MCF 10A (cell line): ENCODE results near the gene COL6A2. TPM values are rescaled to one million over a fixed set of nuclear protein-coding genes. Genes with fewer than 3 reads are reported as not detected.
"Not testable (repeated sequence)": the region's sequence is repeated elsewhere in the genome, so short reads cannot be mapped to it uniquely, and the experiment has no call there.

ENCODE experiments used
- BruUV-seq: library from RNA; stranded (reverse); fragments of 400-500 nt; replicated peaks from 2 replicates; lab custom pipeline; 2021; lab: Mats Ljungman, UMichigan
- CTCF ChIA-PET: fragments of 300-600 bp; sonication (Branson Sonifier 250); formaldehyde crosslinking; extraction: SDS; loops from one replicate; lab custom pipeline; 2021; ENCODE audit warnings: antibody characterized with exemption, inconsistent platforms; lab: Yijun Ruan, JAX
- POLR2A ChIA-PET: fragments of 300-600, 350-650 bp; sonication (Branson Sonifier 250); formaldehyde crosslinking; extraction: SDS; loops from one replicate; lab custom pipeline; 2020; ENCODE audit warnings: antibody characterized with exemption, inconsistent platforms; lab: Yijun Ruan, JAX
- DNase-seq: peaks from one replicate; pipeline ENCODE4 v3.0.0-alpha.2; 2018; ENCODE audit not compliant: unreplicated experiment
- H3K27ac Mint-ChIP-seq: one replicate; pipeline ENCODE4 v1.8.0; 2022; ENCODE audit warnings: mild to moderate bottlenecking, low read depth, mixed read lengths; ENCODE audit not compliant: unreplicated experiment
- H3K27me3 Mint-ChIP-seq: one replicate; pipeline ENCODE4 v1.8.0; 2022; ENCODE audit warnings: mixed read lengths; ENCODE audit not compliant: insufficient read depth, unreplicated experiment
- H3K36me3 Mint-ChIP-seq: one replicate; pipeline ENCODE4 v1.8.0; 2022; ENCODE audit warnings: mild to moderate bottlenecking, moderate library complexity, mixed read lengths; ENCODE audit not compliant: insufficient read depth, unreplicated experiment
- H3K4me1 Mint-ChIP-seq: one replicate; pipeline ENCODE4 v1.8.0; 2022; ENCODE audit warnings: mixed read lengths; ENCODE audit not compliant: insufficient read depth, unreplicated experiment
- H3K4me3 Mint-ChIP-seq: one replicate; pipeline ENCODE4 v1.8.0; 2022; ENCODE audit warnings: mild to moderate bottlenecking, moderate library complexity, mixed read lengths; ENCODE audit not compliant: unreplicated experiment
- H3K9me3 Mint-ChIP-seq: one replicate; pipeline ENCODE4 v1.8.0; 2022; ENCODE audit warnings: mixed read lengths; ENCODE audit not compliant: unreplicated experiment
- intact Hi-C: fragments of 100-400 bp; cut with micrococcal nuclease; formaldehyde crosslinking; loops from 2 replicates; pipeline ENCODE4 v1.14.1; 2022
- total RNA-seq: library from RNA; stranded (reverse); gene quantifications from 2 replicates; pipeline ENCODE4 v1.2.3, GENCODE V29; 2022
- TF ChIP-seq, protein P1 (sequence below): fragments of 200-600 bp; IDR thresholded peaks from one replicate; pipeline ENCODE4 v1.8.0; 2022; ENCODE audit warnings: antibody characterized with exemption, mild to moderate bottlenecking; ENCODE audit not compliant: unreplicated experiment

The COL6A2 gene
- total RNA-seq, 1 experiment from 2014 or later = 0.61 TPM

GRCh38 chr21:46172863-46173528 lies 75.1 kb downstream of the COL6A2 start:
- no peak overlapping the region for H3K27ac Mint-ChIP-seq
- TF ChIP-seq, protein P1, sequence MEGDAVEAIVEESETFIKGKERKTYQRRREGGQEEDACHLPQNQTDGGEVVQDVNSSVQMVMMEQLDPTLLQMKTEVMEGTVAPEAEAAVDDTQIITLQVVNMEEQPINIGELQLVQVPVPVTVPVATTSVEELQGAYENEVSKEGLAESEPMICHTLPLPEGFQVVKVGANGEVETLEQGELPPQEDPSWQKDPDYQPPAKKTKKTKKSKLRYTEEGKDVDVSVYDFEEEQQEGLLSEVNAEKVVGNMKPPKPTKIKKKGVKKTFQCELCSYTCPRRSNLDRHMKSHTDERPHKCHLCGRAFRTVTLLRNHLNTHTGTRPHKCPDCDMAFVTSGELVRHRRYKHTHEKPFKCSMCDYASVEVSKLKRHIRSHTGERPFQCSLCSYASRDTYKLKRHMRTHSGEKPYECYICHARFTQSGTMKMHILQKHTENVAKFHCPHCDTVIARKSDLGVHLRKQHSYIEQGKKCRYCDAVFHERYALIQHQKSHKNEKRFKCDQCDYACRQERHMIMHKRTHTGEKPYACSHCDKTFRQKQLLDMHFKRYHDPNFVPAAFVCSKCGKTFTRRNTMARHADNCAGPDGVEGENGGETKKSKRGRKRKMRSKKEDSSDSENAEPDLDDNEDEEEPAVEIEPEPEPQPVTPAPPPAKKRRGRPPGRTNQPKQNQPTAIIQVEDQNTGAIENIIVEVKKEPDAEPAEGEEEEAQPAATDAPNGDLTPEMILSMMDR = no peak
- ChIA-PET POLR2A (interaction anchor here (0.7 kb wide), 1 partner anchor 29 kb away, joined by 3 read pairs; no protein-coding TSS in a partner anchor), CTCF (interaction anchor here (0.6 to 1.0 kb wide), 2 partner anchors 123 to 201 kb away, joined by 3 read pairs; no protein-coding TSS in a partner anchor)
- H3K4me3 Mint-ChIP-seq = no peak overlapping the region
- no peaks in the 10 kb centered on the region for H3K36me3 Mint-ChIP-seq
- H3K9me3 Mint-ChIP-seq = peaks cover 18% of the 10 kb centered on the region
- H3K4me1 Mint-ChIP-seq = no peaks in the 10 kb centered on the region
- no TSS peak for BruUV-seq
- intact Hi-C loops = no loop called here
- peaks cover 21% of the 10 kb centered on the region for H3K27me3 Mint-ChIP-seq
- DNase-seq = no peak

GRCh38 chr21:46173573-46173972 lies 75.7 kb downstream of the COL6A2 start:
- DNase-seq = no peak
- BruUV-seq = no TSS peak
- POLR2A ChIA-PET = interaction anchor here (0.7 kb wide), 1 partner anchor 30 kb away, joined by 3 read pairs; no protein-coding TSS in a partner anchor
- Mint-ChIP-seq H3K27ac (no peak overlapping the region), H3K9me3 (peaks cover 19% of the 10 kb centered on the region), H3K4me1 (no peaks in the 10 kb centered on the region), H3K27me3 (peaks cover 21% of the 10 kb centered on the region), H3K36me3 (no peaks in the 10 kb centered on the region), H3K4me3 (no peak overlapping the region)
- intact Hi-C loops = no loop called here
- CTCF ChIA-PET = no interaction called here
- TF ChIP-seq, protein P1 = no peak

DNA sequence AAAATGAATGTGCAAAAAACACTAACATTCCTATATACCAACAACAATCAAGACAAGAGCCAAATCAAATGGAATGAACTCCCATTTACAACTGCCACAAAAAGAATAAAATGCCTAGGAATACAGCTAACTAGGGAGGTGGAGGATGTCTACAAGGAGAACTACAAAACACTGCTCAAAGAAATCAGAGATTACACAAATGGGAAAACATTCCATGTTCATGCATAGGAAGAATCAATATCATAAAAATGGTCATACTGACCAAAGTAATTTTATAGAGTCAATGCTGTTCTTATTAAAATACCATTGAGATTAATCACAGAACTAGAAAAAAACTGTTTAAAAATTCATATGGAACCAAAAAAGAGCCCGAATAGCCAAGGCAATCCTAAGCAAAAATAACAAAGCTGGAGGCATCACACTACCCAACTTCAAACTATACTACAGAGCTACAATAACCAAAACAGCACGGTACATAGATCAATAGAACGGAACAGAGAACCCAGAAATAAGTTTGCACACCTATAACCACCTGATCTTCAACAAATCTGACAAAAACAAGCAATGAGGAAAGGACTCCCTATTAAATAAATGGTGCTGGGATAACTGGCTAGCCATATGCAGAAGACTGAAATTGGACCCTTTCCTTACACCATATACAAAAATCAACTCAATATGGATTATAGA lies 78.7 kb downstream of the COL6A2 start:
- intact Hi-C loops, H3K4me1 Mint-ChIP-seq, CTCF ChIA-PET, H3K36me3 Mint-ChIP-seq, H3K4me3 Mint-ChIP-seq, BruUV-seq, DNase-seq, H3K27ac Mint-ChIP-seq: not testable (repeated sequence)
- POLR2A ChIA-PET = interaction anchor here (0.6 kb wide), 1 partner anchor 324 kb away, joined by 3 read pairs; no protein-coding TSS in a partner anchor
- H3K27me3 Mint-ChIP-seq = peaks cover 21% of the 10 kb centered on the region
- H3K9me3 Mint-ChIP-seq = peaks cover 19% of the 10 kb centered on the region

- Mint-ChIP-seq H3K9me3 (peaks cover 19% of the 10 kb centered on the region), H3K36me3 (no peaks in the 10 kb centered on the region), H3K27me3 (peaks cover 21% of the 10 kb centered on the region), H3K4me3 (no peak overlapping the region), H3K27ac (no peak overlapping the region), H3K4me1 (no peaks in the 10 kb centered on the region)
- CTCF ChIA-PET = interaction anchor here (0.7 kb wide), 1 partner anchor 220 kb away, joined by 4 read pairs; no protein-coding TSS in a partner anchor
- intact Hi-C loops = no loop called here
- DNase-seq = no peak
- no TSS peak for BruUV-seq
- TF ChIP-seq, protein P1 = no peak
- POLR2A ChIA-PET = no interaction called here
Measured at GRCh38 chr21:46178961-46179360, 81.0 kb downstream of the COL6A2 start.

Other genes starting within 250 kb of the COL6A2 start
- gene COL6A1, start 116.3 kb upstream of the COL6A2 start, total RNA-seq = 3.2 and 3.5 TPM in 2 replicates
- 0.20 TPM in 1 of 2 replicates, not detected in the other for gene FTCD, start 57.5 kb downstream of the COL6A2 start, total RNA-seq
- 10.5 and 11.3 TPM in 2 replicates for gene SPATC1L, start 86.3 kb downstream of the COL6A2 start, total RNA-seq
- gene LSS, start 130.7 kb downstream of the COL6A2 start, total RNA-seq = 45.5 and 47.5 TPM in 2 replicates
- 118 and 128 TPM in 2 replicates for gene MCM3AP, start 187.5 kb downstream of the COL6A2 start, total RNA-seq
- gene YBEY, start 188.2 kb downstream of the COL6A2 start, total RNA-seq = 26.7 and 29.9 TPM in 2 replicates
- gene C21orf58, start 225.8 kb downstream of the COL6A2 start, total RNA-seq = 6.4 and 7.8 TPM in 2 replicates
- gene PCNT, start 226.0 kb downstream of the COL6A2 start, total RNA-seq = 31.6 and 34.0 TPM in 2 replicates